ENCODE measurements around the gene HGFAC. TPM values are rescaled to one million over a fixed set of nuclear protein-coding genes. Genes with fewer than 3 reads are reported as not detected.

The HGFAC gene
- total and polyA plus RNA-seq, 12 donors = 0.12 to 0.84 (median 0.51) TPM; not detected in 5

DNA sequence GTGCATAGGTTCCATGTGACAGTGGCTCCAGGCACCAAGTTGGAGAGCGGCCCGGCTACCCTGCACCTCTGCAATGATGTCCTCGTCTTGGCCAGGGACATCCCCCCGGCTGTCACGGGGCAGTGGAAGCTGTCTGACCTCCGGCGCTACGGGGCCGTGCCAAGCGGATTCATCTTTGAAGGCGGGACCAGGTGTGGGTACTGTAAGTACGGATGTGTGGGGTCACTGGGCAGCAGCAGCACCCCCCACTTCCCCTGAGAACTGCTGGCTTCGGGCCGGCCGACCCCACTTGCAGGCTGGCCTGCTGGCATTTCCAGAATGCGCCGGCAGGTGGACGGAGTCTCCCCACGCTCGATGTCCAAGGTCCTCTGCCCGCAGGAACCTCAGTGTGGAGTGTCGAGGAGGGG is 34.6 kb downstream of the HGFAC start:
- DNase-seq = no peak
- Histone ChIP-seq H3K9me3 (replicated peaks in 1 of 3) (no peaks in the 10 kb centered on the region), H3K27ac (no peak overlapping the region), H3K36me3 (replicated peaks in 1 of 2) (no peaks in the 10 kb centered on the region), H3K4me1 (replicated peaks in 1 of 2) (no peaks in the 10 kb centered on the region), H3K27me3 (no peaks in the 10 kb centered on the region), H3K4me3 (no peak overlapping the region)
- intact Hi-C loops (cut with DNase I) = no loop called here
- WGBS, 4 donors = 87 to 94% (median 91%) methylated on average over 6 to 22 of the region's 22 CpGs
- TF ChIP-seq, protein P1, sequence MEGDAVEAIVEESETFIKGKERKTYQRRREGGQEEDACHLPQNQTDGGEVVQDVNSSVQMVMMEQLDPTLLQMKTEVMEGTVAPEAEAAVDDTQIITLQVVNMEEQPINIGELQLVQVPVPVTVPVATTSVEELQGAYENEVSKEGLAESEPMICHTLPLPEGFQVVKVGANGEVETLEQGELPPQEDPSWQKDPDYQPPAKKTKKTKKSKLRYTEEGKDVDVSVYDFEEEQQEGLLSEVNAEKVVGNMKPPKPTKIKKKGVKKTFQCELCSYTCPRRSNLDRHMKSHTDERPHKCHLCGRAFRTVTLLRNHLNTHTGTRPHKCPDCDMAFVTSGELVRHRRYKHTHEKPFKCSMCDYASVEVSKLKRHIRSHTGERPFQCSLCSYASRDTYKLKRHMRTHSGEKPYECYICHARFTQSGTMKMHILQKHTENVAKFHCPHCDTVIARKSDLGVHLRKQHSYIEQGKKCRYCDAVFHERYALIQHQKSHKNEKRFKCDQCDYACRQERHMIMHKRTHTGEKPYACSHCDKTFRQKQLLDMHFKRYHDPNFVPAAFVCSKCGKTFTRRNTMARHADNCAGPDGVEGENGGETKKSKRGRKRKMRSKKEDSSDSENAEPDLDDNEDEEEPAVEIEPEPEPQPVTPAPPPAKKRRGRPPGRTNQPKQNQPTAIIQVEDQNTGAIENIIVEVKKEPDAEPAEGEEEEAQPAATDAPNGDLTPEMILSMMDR (IDR thresholded peaks at IDR 0.05) = no peak
- no peak for TF ChIP-seq POLR2A (IDR thresholded peaks at IDR 0.05)

DNA sequence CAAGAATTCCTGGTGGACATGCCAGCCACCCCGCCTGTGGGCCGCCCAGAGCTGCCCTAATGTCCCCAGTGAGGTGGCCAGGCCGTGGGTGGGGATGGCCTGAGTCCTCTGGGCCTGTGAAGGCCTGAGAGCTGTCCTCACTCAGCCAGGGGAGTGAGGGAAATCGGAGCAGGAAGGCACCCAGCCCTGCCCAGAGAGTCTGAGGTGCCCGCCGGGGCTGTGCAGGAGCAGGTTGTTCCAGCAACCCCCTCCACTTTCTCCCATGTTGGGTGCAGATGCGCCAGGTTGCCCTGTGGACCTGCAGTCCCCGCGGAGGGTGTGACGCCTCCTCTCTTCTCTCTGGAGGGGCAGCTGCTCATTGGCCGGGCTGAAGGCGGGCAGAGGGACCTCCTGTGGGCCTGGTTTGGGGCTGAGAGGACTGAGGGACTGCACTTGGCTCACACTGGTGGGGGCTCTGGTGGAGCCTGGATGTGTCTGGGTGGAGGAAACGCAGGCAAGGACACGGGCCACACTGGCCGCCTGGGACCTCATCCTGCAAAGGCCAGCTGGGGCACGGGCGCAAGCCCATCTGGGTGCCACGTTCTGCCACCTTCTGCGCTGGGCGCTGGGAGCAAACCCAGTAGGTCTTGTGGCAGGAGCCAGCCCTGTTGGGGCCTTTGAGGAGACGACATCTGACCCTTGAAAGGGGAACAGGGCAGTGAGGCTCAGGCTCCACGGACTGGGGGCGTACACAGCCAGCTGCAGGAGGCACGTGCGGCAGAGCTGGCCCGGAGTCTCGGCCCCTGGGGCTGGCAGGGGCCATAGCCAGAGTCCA is 35.4 kb downstream of the HGFAC start:
- no peaks in the 10 kb centered on the region for H3K4me1 ChIP-seq (replicated peaks in 1 of 2)
- TF ChIP-seq POLR2A (IDR thresholded peaks at IDR 0.05) = no peak
- TF ChIP-seq, protein P1 (IDR thresholded peaks at IDR 0.05) = no peak
- H3K36me3 ChIP-seq (replicated peaks in 1 of 2) = no peaks in the 10 kb centered on the region
- WGBS, 4 donors = 89 to 97% (median 90%) methylated on average over 12 to 27 of the region's 27 CpGs
- no peaks in the 10 kb centered on the region for H3K9me3 ChIP-seq (replicated peaks in 1 of 3)
- no peak for DNase-seq
- no peak overlapping the region for H3K27ac ChIP-seq
- intact Hi-C loops (cut with DNase I) = no loop called here
- no peak overlapping the region for H3K4me3 ChIP-seq
- H3K27me3 ChIP-seq = no peaks in the 10 kb centered on the region

DNA sequence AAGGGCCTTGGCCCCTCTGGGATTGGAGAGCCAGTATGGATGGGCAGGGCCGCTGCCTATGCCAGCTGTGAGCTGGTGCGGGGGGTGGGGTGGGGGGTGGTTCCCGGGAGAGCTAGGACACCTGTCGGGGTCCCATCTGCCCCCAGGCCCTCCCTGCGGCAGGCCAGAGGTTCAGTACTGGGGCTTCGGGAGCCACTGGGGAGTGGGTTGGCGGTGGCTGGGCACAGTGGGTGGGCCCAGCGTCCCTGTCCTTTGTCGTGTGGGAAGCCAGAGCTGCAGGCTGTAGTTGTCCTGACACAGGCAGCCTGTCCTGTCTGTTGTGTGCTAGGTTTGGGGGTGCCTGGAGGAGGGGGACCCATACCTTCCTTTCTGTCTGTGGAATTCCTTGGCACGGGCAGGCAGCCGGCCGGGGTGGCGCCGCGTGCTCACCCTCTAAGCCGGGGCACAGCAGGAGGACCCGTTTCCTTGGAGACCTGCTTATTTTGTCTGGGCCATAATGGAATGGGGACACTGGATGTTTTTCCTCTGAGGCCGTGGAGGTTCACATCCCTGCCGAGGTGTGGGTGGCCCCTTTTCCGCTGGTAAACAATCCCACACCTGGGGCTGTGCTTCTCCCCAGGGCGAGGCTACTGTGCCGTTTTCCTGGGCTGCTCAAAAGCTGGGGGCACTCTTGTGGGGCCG is 36.1 kb downstream of the HGFAC start:
- 58 to 83% (median 81%) methylated on average over 10 to 23 of the region's 23 CpGs for WGBS, 4 donors
- TF ChIP-seq POLR2A (IDR thresholded peaks at IDR 0.05) = no peak
- TF ChIP-seq, protein P1 (IDR thresholded peaks at IDR 0.05) = no peak
- no peak for DNase-seq
- H3K4me3 ChIP-seq = no peak overlapping the region
- intact Hi-C loops (cut with DNase I) = no loop called here
- H3K27ac ChIP-seq = no peak overlapping the region
- no peaks in the 10 kb centered on the region for H3K9me3 ChIP-seq (replicated peaks in 1 of 3)
- no peaks in the 10 kb centered on the region for H3K4me1 ChIP-seq (replicated peaks in 1 of 2)
- H3K36me3 ChIP-seq (replicated peaks in 1 of 2) = no peaks in the 10 kb centered on the region
- no peaks in the 10 kb centered on the region for H3K27me3 ChIP-seq

- intact Hi-C loops (cut with DNase I) = no loop called here
- no peak for DNase-seq
- WGBS, 4 donors = 84 to 87% (median 86%) methylated on average over 12 to 35 of the region's 35 CpGs
- Histone ChIP-seq H3K9me3 (replicated peaks in 1 of 3) (no peaks in the 10 kb centered on the region), H3K27ac (no peak overlapping the region), H3K27me3 (peaks cover 2% of the 10 kb centered on the region), H3K4me1 (replicated peaks in 1 of 2) (no peaks in the 10 kb centered on the region), H3K4me3 (no peak overlapping the region), H3K36me3 (replicated peaks in 1 of 2) (no peaks in the 10 kb centered on the region)
- TF ChIP-seq, protein P1 (IDR thresholded peaks at IDR 0.05) = no peak
- TF ChIP-seq POLR2A (IDR thresholded peaks at IDR 0.05) = no peak
Observed at GRCh38 chr4:3478446-3479357, 36.9 kb downstream of the HGFAC start.
